Measurements from ENCODE around the gene LSP1. TPM values are rescaled to one million over a fixed set of nuclear protein-coding genes. Genes with fewer than 3 reads are reported as not detected.
A peak's percentile ranks its signal among the peaks of the same experiment; 100 is the strongest.

Gene LSP1
- total and polyA plus RNA-seq, 2 of the 4 experiments (the other 2 are of a cell fraction), result not detected

DNA sequence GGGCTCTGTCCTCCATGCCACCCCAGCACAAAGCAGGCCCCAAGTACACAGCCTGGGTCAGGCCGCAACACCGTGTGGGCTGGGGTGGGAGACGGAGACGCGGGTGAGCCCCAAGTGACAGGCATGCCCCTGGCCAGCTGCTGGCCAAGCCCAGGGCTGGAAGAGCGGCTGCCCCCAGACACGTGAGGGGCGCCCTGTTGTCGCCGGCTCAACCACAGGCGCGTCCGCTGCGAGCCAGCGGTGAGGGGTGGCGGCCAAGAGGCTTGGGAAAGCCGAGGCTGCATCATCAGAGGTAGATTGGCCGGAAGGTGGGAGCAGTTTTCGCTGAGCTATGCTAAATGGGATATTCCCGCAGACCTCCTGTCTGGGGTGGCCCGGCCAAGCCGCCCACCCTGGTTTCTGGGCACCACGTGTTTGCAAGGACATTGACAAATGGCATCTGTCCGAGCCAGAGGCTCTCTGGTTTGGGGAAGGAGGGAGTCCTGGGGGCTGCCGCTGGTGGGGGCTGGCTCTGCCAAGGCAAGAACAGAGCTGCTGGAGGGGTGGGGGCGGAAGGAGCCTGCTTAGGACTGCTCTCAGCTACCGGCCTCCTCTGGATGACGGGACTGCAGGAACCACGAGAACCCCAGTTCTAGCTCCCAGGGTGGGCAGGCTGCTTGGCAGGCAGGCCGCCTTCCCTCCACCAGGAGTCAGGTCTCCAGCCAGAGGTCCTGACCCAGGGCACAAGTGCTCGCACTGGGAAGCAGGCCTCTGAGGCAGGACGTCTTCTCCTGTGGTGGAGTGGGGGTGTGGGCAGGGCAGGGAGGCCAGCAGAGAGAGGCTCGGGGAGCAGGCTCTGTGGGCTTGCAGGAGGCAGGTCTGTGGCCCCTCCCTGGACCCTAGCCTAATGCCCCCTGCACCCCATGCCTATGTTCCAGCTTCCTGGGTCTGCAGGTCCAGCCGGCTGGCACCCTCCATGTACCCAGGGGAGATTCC, 38.3 kb downstream of the LSP1 start:
- no peak overlapping the region for H2BK120ac ChIP-seq (ENCODE audit: low read depth, low read length)
- H2AK9ac ChIP-seq (replicated peaks; ENCODE audit: low read depth, low read length, poor library complexity), result no peak overlapping the region
- H3K27me3 ChIP-seq (ENCODE audit: control insufficient read depth, insufficient read depth, low read length), result peaks cover 24% of the 10 kb centered on the region
- no peak overlapping the region for H3K4me3 ChIP-seq (ENCODE audit: insufficient read depth, low read depth, low read length)
- no TSS peak for BruUV-seq (replicated peaks)
- no peaks in the 10 kb centered on the region for H4K20me1 ChIP-seq (ENCODE audit: insufficient read depth, low read length)
- intact Hi-C loops (cut with micrococcal nuclease) (no loop called here), dilution Hi-C loops (cut with HindIII; ENCODE audit: low sequenced_read_pairs, unreplicated experiment) (no loop called here), in situ Hi-C loops (cut with MboI; ENCODE audit: low sequenced_read_pairs) (no loop called here)
- no peak overlapping the region for H2AK5ac ChIP-seq (ENCODE audit: low read depth, low read length)
- no peak overlapping the region for H3K9ac ChIP-seq (ENCODE audit: low read depth, low read length)
- no peak overlapping the region for H3K23ac ChIP-seq (ENCODE audit: low read depth, low read length)
- H2BK15ac ChIP-seq (ENCODE audit: low read depth, low read length), result no peak overlapping the region
- H2AFZ ChIP-seq (replicated peaks; ENCODE audit: low read length, poor library complexity), result no peak overlapping the region
- H4K8ac ChIP-seq (ENCODE audit: low read depth in 2 of 2, low read length in 2 of 2), result no peak overlapping the region
- H3K18ac ChIP-seq (ENCODE audit: low read depth, low read length), result no peak overlapping the region
- peak; percentile 61 for TF ChIP-seq MAFK (IDR thresholded peaks at IDR 0.05; ENCODE audit: low read depth, low read length)
- TF ChIP-seq FOS (IDR thresholded peaks at IDR 0.05; ENCODE audit: low read depth, low read length), result no peak
- H4K91ac ChIP-seq (ENCODE audit: insufficient read depth, low read depth, low read length), result no peak overlapping the region
- H3K4ac ChIP-seq (ENCODE audit: low read depth, low read length), result no peak overlapping the region
- no peaks in the 10 kb centered on the region for H3K9me1 ChIP-seq (ENCODE audit: insufficient read depth, low read length)
- no peak overlapping the region for H3K14ac ChIP-seq (replicated peaks; ENCODE audit: low read depth, low read length)
- H3K4me1 ChIP-seq (ENCODE audit: control insufficient read depth, insufficient read depth, low read length), result no peaks in the 10 kb centered on the region
- no peak overlapping the region for H2BK20ac ChIP-seq (ENCODE audit: low read depth, low read length)
- CTCF ChIA-PET, result no interaction called here
- H3K79me1 ChIP-seq (ENCODE audit: low read depth in 1 of 2, low read length in 2 of 2), result no peaks in the 10 kb centered on the region
- ATAC-seq (ENCODE audit: low read depth) (no peak), DNase-seq (no peak)
- POLR2A ChIA-PET (ENCODE audit: unreplicated experiment), result no interaction called here
- WGBS, 2 experiments (ENCODE audit: extremely low coverage in 2 of 2, insufficient read length in 1 of 2), result 71% methylated on average over 19 of the region's 34 CpGs; no CpG with 5 or more reads in 1 of the 2 experiments
- H3K9me3 ChIP-seq (ENCODE audit: control insufficient read depth, insufficient read depth, low read length), result no peaks in the 10 kb centered on the region
- H3K4me2 ChIP-seq (ENCODE audit: low read depth, low read length), result no peak overlapping the region
- no peak overlapping the region for H4K5ac ChIP-seq (ENCODE audit: low read depth, low read length)
- H2BK5ac ChIP-seq (ENCODE audit: low read depth, low read length, poor library complexity, severe bottlenecking), result no peak overlapping the region
- no peak overlapping the region for H3K27ac ChIP-seq (ENCODE audit: insufficient read depth, low read length)
- H3K56ac ChIP-seq (ENCODE audit: extremely low read depth, insufficient read depth, low read length), result no peak overlapping the region
- no peaks in the 10 kb centered on the region for H3K36me3 ChIP-seq (ENCODE audit: control insufficient read depth, insufficient read depth, low read length)
